Measurements from ENCODE around the gene AUTS2.

DNA sequence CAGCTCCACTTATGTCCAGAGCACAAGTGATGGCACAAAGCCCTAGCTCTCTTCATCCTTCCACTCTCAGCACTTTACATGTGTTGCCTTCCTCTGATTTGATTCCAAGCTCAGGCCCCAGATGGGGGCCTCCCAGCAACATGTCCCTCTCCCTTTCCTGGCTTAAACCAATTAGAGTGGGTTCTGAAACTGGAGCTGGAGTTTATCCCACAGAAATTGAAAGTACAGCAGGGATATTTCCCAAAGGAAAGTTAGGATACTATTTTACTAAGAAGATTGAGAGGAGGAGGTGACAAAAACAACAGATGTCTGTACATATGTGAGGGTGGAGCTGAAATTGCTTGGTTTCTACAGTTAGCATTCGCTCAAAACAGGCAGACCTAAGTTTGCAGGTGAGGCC lies 724.6 kb downstream of the AUTS2 start:
- no peak for TF ChIP-seq CTCF (IDR thresholded peaks at IDR 0.05)
- TF ChIP-seq POLR2A (IDR thresholded peaks at IDR 0.05): no peak
